DOHH2 (cell line): ENCODE results near the gene SEC62.

Experiments
- EZH2phosphoT487 ChIP-seq: fragments of 200-600 bp; sonication (generic); IDR thresholded peaks from 2 replicates; pipeline ENCODE4 v1.6.1; 2017; ENCODE audit warnings: borderline replicate concordance, mild to moderate bottlenecking, antibody characterized with exemption, low read length, moderate library complexity, mixed read lengths
- TF ChIP-seq, protein P1 (sequence below): fragments of 200-600 bp; sonication (generic); IDR thresholded peaks from one replicate; pipeline ENCODE4 v1.5.1; 2014; ENCODE audit warnings: antibody characterized with exemption, mild to moderate bottlenecking, low read depth, low read length; ENCODE audit not compliant: poor library complexity, severe bottlenecking

DNA sequence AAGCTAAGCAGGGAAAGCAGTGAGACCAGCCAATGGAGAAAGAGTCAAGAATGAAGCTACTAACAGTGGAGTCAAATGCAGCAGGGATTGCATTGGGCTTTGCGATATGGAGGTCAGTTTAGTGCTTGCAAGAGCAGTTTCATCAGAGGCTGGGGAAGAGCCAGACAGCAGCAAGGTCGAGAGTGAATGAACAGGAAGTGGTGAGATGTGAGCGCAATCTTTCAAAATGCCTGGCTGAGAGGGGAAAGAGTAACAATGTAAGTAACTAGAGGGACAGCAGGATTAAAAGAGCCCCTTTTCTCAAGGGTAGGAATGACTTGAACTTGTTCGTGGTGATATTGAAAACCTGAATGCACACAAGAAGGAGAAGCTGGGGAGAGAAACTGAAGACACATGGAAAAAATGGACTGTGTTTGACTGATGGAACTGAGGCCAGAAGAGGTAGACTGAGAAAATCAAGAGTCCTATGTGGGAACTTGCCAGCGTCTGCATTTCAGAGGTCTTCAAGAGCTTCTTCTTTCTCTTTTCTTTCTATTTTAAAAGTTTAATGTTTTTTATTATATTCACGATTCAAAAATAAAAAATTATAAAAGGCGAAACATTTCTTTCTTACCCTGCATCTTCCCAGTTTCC is 40.5 kb downstream of the SEC62 start:
- TF ChIP-seq, protein P1, sequence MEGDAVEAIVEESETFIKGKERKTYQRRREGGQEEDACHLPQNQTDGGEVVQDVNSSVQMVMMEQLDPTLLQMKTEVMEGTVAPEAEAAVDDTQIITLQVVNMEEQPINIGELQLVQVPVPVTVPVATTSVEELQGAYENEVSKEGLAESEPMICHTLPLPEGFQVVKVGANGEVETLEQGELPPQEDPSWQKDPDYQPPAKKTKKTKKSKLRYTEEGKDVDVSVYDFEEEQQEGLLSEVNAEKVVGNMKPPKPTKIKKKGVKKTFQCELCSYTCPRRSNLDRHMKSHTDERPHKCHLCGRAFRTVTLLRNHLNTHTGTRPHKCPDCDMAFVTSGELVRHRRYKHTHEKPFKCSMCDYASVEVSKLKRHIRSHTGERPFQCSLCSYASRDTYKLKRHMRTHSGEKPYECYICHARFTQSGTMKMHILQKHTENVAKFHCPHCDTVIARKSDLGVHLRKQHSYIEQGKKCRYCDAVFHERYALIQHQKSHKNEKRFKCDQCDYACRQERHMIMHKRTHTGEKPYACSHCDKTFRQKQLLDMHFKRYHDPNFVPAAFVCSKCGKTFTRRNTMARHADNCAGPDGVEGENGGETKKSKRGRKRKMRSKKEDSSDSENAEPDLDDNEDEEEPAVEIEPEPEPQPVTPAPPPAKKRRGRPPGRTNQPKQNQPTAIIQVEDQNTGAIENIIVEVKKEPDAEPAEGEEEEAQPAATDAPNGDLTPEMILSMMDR, result no peak
- TF ChIP-seq EZH2phosphoT487, result no peak
